Fibroblast of lung (primary cell): Measurements from ENCODE around the gene CAST.

Experiments used
- EZH2 ChIP-seq: IDR thresholded peaks from 2 replicates; pipeline ENCODE4 v1.5.1; 2012; ENCODE audit warnings: low read length, control low read depth, mild to moderate bottlenecking; ENCODE audit errors: missing control alignments
- TF ChIP-seq, protein P1 (sequence below), 2 donors: IDR thresholded peaks in 1 of 2; conservative IDR thresholded peaks in 1 of 2; 1 replicate in 1 of 2; 2 replicates in 1 of 2; pipeline ENCODE4 v1.5.1; 2011 to 2012; ENCODE audit warnings: low read length in 2 of 2, control low read depth in 1 of 2, inconsistent platforms in 1 of 2, low read depth in 1 of 2, mild to moderate bottlenecking in 1 of 2

DNA sequence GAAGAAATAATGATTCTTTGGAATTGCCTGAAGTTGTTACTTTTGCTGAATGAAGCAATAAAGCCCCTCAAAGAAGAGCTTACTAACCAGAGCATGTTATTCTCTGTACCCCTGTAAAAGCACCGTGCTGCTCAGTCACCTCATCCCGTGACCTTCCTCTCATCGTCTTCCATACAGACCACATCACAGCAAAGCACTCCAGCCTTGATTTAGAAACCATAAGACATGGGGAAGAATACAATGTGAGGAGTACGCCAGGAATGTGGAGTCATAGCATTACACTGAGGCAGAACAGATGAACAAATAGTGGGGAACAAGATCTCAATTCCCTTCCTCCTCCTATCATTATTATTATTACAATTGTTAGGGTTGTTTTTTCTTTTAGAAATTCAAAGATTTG lies 96.4 kb downstream of the CAST start:
- TF ChIP-seq, protein P1, sequence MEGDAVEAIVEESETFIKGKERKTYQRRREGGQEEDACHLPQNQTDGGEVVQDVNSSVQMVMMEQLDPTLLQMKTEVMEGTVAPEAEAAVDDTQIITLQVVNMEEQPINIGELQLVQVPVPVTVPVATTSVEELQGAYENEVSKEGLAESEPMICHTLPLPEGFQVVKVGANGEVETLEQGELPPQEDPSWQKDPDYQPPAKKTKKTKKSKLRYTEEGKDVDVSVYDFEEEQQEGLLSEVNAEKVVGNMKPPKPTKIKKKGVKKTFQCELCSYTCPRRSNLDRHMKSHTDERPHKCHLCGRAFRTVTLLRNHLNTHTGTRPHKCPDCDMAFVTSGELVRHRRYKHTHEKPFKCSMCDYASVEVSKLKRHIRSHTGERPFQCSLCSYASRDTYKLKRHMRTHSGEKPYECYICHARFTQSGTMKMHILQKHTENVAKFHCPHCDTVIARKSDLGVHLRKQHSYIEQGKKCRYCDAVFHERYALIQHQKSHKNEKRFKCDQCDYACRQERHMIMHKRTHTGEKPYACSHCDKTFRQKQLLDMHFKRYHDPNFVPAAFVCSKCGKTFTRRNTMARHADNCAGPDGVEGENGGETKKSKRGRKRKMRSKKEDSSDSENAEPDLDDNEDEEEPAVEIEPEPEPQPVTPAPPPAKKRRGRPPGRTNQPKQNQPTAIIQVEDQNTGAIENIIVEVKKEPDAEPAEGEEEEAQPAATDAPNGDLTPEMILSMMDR (conservative IDR thresholded peaks at IDR 0.05 in 1 of 2, IDR thresholded peaks at IDR 0.05 in 1 of 2; ENCODE audit: low read depth in 1 of 2, low read length in 2 of 2) = no peak
- TF ChIP-seq EZH2 = no peak
